ENCODE data around the gene RPS21.

DNA sequence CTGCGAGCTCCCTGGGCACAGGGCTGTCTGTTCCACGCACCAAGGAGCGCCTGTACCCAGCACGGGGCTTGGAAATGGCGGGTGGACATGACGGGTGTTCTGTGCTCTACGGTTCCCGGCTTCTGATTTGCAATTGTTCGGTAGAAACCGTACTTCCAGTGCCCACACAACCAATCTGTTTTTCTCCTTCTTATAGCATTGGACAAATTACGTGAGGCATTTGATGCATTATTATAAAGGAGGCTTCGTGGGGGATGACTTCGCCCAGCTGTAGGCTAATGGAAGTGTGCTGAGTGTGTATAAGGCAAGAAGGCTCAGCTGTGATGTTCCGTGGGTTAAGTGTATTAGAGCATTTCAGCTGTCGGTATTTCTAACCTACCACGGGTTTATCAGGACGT, 9.8 kb upstream of the RPS21 start:
- TF ChIP-seq, protein P1, sequence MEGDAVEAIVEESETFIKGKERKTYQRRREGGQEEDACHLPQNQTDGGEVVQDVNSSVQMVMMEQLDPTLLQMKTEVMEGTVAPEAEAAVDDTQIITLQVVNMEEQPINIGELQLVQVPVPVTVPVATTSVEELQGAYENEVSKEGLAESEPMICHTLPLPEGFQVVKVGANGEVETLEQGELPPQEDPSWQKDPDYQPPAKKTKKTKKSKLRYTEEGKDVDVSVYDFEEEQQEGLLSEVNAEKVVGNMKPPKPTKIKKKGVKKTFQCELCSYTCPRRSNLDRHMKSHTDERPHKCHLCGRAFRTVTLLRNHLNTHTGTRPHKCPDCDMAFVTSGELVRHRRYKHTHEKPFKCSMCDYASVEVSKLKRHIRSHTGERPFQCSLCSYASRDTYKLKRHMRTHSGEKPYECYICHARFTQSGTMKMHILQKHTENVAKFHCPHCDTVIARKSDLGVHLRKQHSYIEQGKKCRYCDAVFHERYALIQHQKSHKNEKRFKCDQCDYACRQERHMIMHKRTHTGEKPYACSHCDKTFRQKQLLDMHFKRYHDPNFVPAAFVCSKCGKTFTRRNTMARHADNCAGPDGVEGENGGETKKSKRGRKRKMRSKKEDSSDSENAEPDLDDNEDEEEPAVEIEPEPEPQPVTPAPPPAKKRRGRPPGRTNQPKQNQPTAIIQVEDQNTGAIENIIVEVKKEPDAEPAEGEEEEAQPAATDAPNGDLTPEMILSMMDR (IDR thresholded peaks at IDR 0.05): no peak
- no peak for TF ChIP-seq POLR2A (IDR thresholded peaks at IDR 0.05)
